Ishikawa (cell line): ENCODE results near the gene KCTD13.

Source experiments
- CEBPB ChIP-seq: IDR thresholded peaks from 2 replicates; pipeline ENCODE4 v1.6.1; 2012
- CREB1 ChIP-seq: IDR thresholded peaks from 2 replicates; pipeline ENCODE4 v1.6.1; 2012; ENCODE audit warnings: low read depth
- EGR1 ChIP-seq: IDR thresholded peaks from 2 replicates; pipeline ENCODE4 v1.6.1; 2012
- EP300 ChIP-seq: IDR thresholded peaks from 2 replicates; pipeline ENCODE4 v1.6.1; 2012; ENCODE audit warnings: borderline replicate concordance
- FOXM1 ChIP-seq: IDR thresholded peaks from 2 replicates; pipeline ENCODE4 v1.6.1; 2012; ENCODE audit warnings: low read depth, borderline replicate concordance
- MAX ChIP-seq: IDR thresholded peaks from 2 replicates; pipeline ENCODE4 v1.6.1; 2012
- NFIC ChIP-seq: IDR thresholded peaks from 2 replicates; pipeline ENCODE4 v1.6.1; 2012
- RAD21 ChIP-seq: IDR thresholded peaks from 2 replicates; pipeline ENCODE4 v1.6.1; 2012; ENCODE audit warnings: low read depth
- REST ChIP-seq: IDR thresholded peaks from 2 replicates; pipeline ENCODE4 v1.6.1; 2012; ENCODE audit warnings: low read depth, mild to moderate bottlenecking
- TAF1 ChIP-seq: IDR thresholded peaks from 2 replicates; pipeline ENCODE4 v1.6.1; 2012; ENCODE audit warnings: low read depth, mild to moderate bottlenecking
- TCF12 ChIP-seq: IDR thresholded peaks from 2 replicates; pipeline ENCODE4 v1.6.1; 2012; ENCODE audit warnings: low read depth
- TEAD4 ChIP-seq: IDR thresholded peaks from 2 replicates; pipeline ENCODE4 v1.6.1; 2012
- USF1 ChIP-seq: IDR thresholded peaks from 2 replicates; pipeline ENCODE4 v1.6.1; 2012
- YY1 ChIP-seq: IDR thresholded peaks from 2 replicates; pipeline ENCODE4 v1.6.1; 2012; ENCODE audit warnings: low read depth
- ZBTB7A ChIP-seq: IDR thresholded peaks from 2 replicates; pipeline ENCODE4 v1.6.1; 2012; ENCODE audit warnings: low read depth

Gene KCTD13

GRCh38 chr16:29906520-29907244, 19.3 kb downstream of the KCTD13 start:
- TF ChIP-seq CREB1 (no peak), NFIC (no peak), TAF1 (no peak), YY1 (no peak), CEBPB (no peak), EGR1 (no peak), USF1 (no peak), FOXM1 (no peak), RAD21 (no peak)

GRCh38 chr16:29905668-29906067, 20.4 kb downstream of the KCTD13 start:
- TF ChIP-seq RAD21 (no peak), CEBPB (no peak), FOXM1 (no peak), USF1 (no peak), TAF1 (no peak), CREB1 (no peak), REST (no peak), TEAD4 (no peak), YY1 (no peak), MAX (no peak), EGR1 (no peak), NFIC (no peak), ZBTB7A (no peak), TCF12 (no peak), EP300 (no peak)

- TF ChIP-seq FOXM1 (no peak), RAD21 (no peak), TCF12 (no peak), REST (no peak), CEBPB (no peak), YY1 (no peak), TAF1 (no peak), MAX (no peak), CREB1 (no peak), NFIC (no peak), EP300 (no peak), USF1 (no peak), TEAD4 (no peak), ZBTB7A (no peak), EGR1 (no peak)
Observed at GRCh38 chr16:29904947-29905346, 21.1 kb downstream of the KCTD13 start.

- TF ChIP-seq NFIC, result no peak
- no peak for TF ChIP-seq EP300
- no peak for TF ChIP-seq RAD21
- no peak for TF ChIP-seq CREB1
- no peak for TF ChIP-seq TEAD4
- no peak for TF ChIP-seq TAF1
- TF ChIP-seq USF1, result no peak
Observed at GRCh38 chr16:29903590-29903989, 22.4 kb downstream of the KCTD13 start.

GRCh38 chr16:29901607-29901945, 24.4 kb downstream of the KCTD13 start:
- TF ChIP-seq NFIC, result no peak
- TF ChIP-seq CREB1, result no peak
- TF ChIP-seq MAX, result no peak
- no peak for TF ChIP-seq TAF1
- TF ChIP-seq RAD21, result no peak
- TF ChIP-seq YY1, result no peak
- no peak for TF ChIP-seq FOXM1
- no peak for TF ChIP-seq EGR1
- TF ChIP-seq TCF12, result no peak
- TF ChIP-seq USF1, result no peak
- no peak for TF ChIP-seq EP300
- no peak for TF ChIP-seq CEBPB
- no peak for TF ChIP-seq TEAD4
- no peak for TF ChIP-seq REST
- TF ChIP-seq ZBTB7A, result no peak
